DMS 273 (cell line): ENCODE results near the gene ATP6V0B.

Source experiments
- DNase-seq: peaks from one replicate; lab custom pipeline; 2025; ENCODE audit not compliant: unreplicated experiment; lab: John Stamatoyannopoulos, UW

Gene ATP6V0B

DNA sequence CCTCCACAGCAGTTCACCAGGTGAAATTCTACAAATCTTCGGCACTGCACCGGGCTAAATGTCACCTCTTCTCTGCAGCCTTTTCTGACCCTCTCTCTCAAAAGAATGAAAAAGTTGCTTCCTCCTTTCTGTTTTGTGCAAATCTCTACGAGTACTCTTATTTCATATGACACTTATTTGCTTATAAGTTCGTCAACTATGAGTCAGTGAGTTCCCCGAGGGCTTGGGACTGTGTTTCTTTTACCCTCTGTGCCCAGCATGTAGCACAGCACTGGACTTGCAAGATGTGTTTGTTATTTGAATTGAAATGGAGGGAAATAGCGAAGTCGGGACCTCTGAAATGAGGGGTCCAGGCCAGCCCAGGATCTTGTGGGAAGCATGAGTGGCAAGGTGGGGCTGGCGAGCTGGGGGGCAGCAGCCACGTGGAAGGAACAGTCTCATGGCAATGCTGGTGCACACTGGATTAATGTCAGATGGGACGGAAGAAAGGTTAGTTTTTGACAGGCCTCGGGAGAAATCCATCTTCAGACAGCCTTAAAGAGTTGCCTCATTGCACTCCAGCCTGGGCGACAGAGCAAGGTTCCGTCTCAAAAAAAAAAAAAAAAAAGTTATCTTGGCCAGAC is 50.3 kb downstream of the ATP6V0B start:
- DNase-seq = no peak

- DNase-seq = peak; percentile 52
Observed at GRCh38 chr1:44025816-44026215, 51.1 kb downstream of the ATP6V0B start.

- no peak for DNase-seq
Observed at GRCh38 chr1:44027320-44027719, 52.6 kb downstream of the ATP6V0B start.
